SU-DHL-6 (cell line): ENCODE data around the gene DUSP22.

Source experiments
- H2AFZ ChIP-seq: fragments of 200-600 bp; sonication (generic); 2 replicates; pipeline ENCODE4 v1.6.1; 2014; ENCODE audit warnings: low read depth, mild to moderate bottlenecking, moderate library complexity, mixed read lengths, antibody characterized with exemption, low read length; ENCODE audit not compliant: severe bottlenecking
- H3F3A ChIP-seq: fragments of 200-600 bp; shearing (Covaris generic); 2 replicates; pipeline ENCODE4 v1.6.0; 2016; ENCODE audit warnings: antibody characterized with exemption, mild to moderate bottlenecking; ENCODE audit not compliant: insufficient read depth
- H3K27ac ChIP-seq: fragments of 200-600 bp; sonication (generic); 2 replicates; pipeline ENCODE4 v1.5.1; 2016; ENCODE audit warnings: low read depth, mild to moderate bottlenecking, low read length, moderate library complexity, mixed read lengths
- H3K27me3 ChIP-seq: fragments of 200-600 bp; sonication (generic), shearing (Covaris generic); 2 replicates; pipeline ENCODE4 v1.6.0; 2014; ENCODE audit warnings: mild to moderate bottlenecking, low read length
- H3K36me3 ChIP-seq: fragments of 200-600 bp; sonication (generic); 2 replicates; pipeline ENCODE4 v1.6.1; 2014; ENCODE audit warnings: mild to moderate bottlenecking, low read length, mixed read lengths
- H3K4me2 ChIP-seq: fragments of 300-600, 200-600 bp; shearing (Covaris generic), sonication (generic); 2 replicates; pipeline ENCODE4 v1.6.0; 2014; ENCODE audit warnings: low read length, low read depth, mild to moderate bottlenecking; ENCODE audit not compliant: poor library complexity, severe bottlenecking
- H3K4me3 ChIP-seq: fragments of 200-600 bp; sonication (generic); 2 replicates; pipeline ENCODE4 v1.5.1; 2014; ENCODE audit warnings: antibody characterized with exemption, low read length, mild to moderate bottlenecking, mixed read lengths; ENCODE audit not compliant: insufficient read depth, poor library complexity, severe bottlenecking
- H3K79me2 ChIP-seq: fragments of 200-600 bp; sonication (generic); 2 replicates; pipeline ENCODE4 v1.6.1; 2014; ENCODE audit warnings: mild to moderate bottlenecking, low read length, moderate library complexity; ENCODE audit not compliant: insufficient read depth
- H3K9ac ChIP-seq: fragments of 200-600 bp; sonication (generic); 2 replicates; pipeline ENCODE4 v1.7.0; 2014; ENCODE audit warnings: mild to moderate bottlenecking, low read length
- H3K9me2 ChIP-seq: fragments of 200-600 bp; sonication (generic); replicated peaks from 2 replicates; pipeline ENCODE4 v1.6.1; 2014; ENCODE audit warnings: low read length; ENCODE audit not compliant: insufficient read depth
- H3K9me3 ChIP-seq: fragments of 200-600 bp; sonication (generic); 2 replicates; pipeline ENCODE4 v1.6.1; 2014; ENCODE audit warnings: low read length, mixed read lengths; ENCODE audit not compliant: insufficient read depth
- H4K20me1 ChIP-seq: fragments of 200-600 bp; sonication (generic); 2 replicates; pipeline ENCODE4 v1.6.1; 2014; ENCODE audit warnings: low read depth, mild to moderate bottlenecking, antibody characterized with exemption, low read length, moderate library complexity, mixed read lengths
- CTCF ChIP-seq: fragments of 200-600 bp; sonication (generic); IDR thresholded peaks from one replicate; pipeline ENCODE4 v1.5.1; 2017; ENCODE audit warnings: antibody characterized with exemption, mild to moderate bottlenecking, low read length, moderate library complexity; ENCODE audit not compliant: insufficient read depth, poor library complexity, severe bottlenecking
- EZH2phosphoT487 ChIP-seq: fragments of 200-600 bp; sonication (generic), shearing (Covaris generic); conservative IDR thresholded peaks from 2 replicates; pipeline ENCODE4 v1.6.1; 2018; ENCODE audit warnings: mild to moderate bottlenecking, antibody characterized with exemption, low read length, moderate library complexity, mixed read lengths

Gene DUSP22

DNA sequence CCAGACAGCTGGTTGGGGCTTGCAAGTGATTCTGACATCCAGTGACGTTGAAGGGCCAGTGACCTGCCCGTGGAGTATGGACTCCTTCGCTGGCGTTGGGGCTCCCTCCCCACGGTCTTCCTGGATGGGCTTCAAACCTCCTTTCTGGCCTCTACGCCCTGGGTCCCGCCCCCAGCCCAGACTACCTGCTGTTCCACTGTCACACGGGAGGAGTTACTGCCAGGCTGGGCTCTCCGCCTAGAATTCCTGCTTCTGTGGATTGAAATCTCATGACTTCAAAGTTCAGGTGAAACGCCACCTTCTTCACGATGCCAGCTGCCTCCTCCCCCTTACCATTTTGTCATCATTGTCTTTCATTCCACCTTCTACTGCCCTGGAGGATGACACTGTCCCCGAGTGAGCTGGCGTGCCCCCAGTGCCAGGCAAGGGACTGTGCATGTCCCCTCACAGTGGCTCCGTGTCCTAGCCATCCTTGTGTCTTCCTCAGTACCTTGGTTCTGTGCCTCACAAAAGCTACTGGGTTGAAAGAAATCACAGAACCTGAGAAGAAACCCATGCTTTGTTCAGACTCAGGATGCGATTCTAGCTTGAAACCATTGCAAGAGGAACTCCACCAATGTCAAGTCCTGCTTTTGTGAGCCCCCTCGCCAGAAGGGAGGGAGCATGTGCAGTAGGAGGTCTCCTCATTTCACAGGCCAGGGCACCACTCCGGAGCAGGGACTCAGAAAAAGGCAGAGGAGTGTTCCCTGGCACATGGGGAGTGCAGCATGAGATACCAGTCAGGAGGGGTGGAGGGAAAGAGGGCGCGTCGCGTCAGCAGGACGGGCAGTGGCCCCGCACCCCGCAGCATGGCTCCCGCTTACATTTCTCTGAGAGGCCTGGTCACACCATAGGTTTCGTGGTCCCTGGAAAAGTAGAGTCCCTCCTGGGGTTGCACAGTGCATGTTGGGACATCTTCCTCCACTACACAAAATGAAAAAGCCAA, 88.2 kb downstream of the DUSP22 start:
- Histone ChIP-seq H4K20me1 (no peaks in the 10 kb centered on the region), H3K27me3 (no peaks in the 10 kb centered on the region), H3F3A (peaks cover 29% of the 10 kb centered on the region), H3K9me3 (no peaks in the 10 kb centered on the region), H3K36me3 (no peaks in the 10 kb centered on the region), H3K27ac (no peak overlapping the region), H2AFZ (no peak overlapping the region), H3K79me2 (no peaks in the 10 kb centered on the region), H3K4me3 (no peak overlapping the region), H3K9me2 (no peaks in the 10 kb centered on the region), H3K9ac (no peak overlapping the region), H3K4me2 (no peak overlapping the region)
- TF ChIP-seq CTCF (no peak), EZH2phosphoT487 (no peak)

GRCh38 chr6:381742-382461, 89.6 kb downstream of the DUSP22 start:
- H3K9ac ChIP-seq: no peak overlapping the region
- H3K79me2 ChIP-seq: no peaks in the 10 kb centered on the region
- TF ChIP-seq EZH2phosphoT487 (no peak), CTCF (no peak)
- H3K36me3 ChIP-seq: no peaks in the 10 kb centered on the region
- H3K27ac ChIP-seq: no peak overlapping the region
- no peak overlapping the region for H2AFZ ChIP-seq
- no peak overlapping the region for H3K4me3 ChIP-seq
- H3K4me2 ChIP-seq: no peak overlapping the region
- no peaks in the 10 kb centered on the region for H3K9me2 ChIP-seq
- H3F3A ChIP-seq: peaks cover 20% of the 10 kb centered on the region
- no peaks in the 10 kb centered on the region for H3K9me3 ChIP-seq
- no peaks in the 10 kb centered on the region for H3K27me3 ChIP-seq
- no peaks in the 10 kb centered on the region for H4K20me1 ChIP-seq

DNA sequence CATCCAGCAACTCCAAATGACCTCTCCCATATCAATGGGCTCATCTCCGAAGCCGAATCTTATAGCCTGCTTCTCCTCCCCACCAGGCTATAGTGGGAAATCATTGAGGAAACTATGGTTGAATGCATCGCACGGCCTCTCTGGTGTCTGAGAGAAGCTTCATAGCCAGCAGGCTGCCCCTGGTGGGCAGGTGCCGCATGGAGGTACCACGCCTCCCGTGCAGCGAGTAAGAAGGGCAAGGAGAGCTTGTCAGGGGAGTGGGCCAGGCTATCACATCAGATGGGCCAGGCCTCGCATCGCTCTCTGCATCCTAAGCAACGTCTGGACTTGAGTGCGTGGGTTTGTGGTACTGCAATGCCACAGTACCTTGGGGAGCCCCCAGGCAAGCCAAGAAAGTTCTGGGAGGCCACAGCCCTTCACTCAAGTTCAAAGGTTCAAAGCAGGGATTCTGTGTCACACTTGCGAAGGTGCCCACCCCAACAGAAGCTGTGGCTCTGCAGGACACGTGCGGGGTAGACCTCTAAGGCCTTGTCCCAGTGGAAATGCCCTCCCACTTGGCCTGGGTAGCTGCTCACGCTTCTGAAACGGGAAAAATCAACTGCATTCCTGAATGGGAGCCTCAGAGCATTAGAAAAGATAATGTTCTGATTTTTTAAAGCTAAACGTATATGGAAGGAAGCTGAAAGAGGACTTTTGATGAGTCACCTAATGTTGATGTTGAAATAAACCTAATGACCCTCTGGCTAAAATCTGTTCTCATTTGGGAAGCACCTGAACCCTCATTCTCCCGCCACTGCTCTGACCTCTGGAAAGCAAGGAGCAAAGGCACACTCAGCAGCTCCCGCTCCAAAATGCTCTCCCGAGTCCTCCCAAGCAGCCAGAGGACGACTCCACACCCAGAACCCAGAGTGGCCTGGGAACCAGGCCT, 90.9 kb downstream of the DUSP22 start:
- H3K36me3 ChIP-seq: no peaks in the 10 kb centered on the region

More for the DNA sequence above, 90.9 kb downstream of the DUSP22 start:
- H3K4me3 ChIP-seq: no peak overlapping the region
- TF ChIP-seq CTCF: no peak
- no peak for TF ChIP-seq EZH2phosphoT487
- no peaks in the 10 kb centered on the region for H3K9me2 ChIP-seq
- no peaks in the 10 kb centered on the region for H3K9me3 ChIP-seq
- H3K4me2 ChIP-seq: no peak overlapping the region
- no peaks in the 10 kb centered on the region for H4K20me1 ChIP-seq
- H2AFZ ChIP-seq: no peak overlapping the region
- H3F3A ChIP-seq: peaks cover 7% of the 10 kb centered on the region
- H3K27ac ChIP-seq: no peak overlapping the region
- H3K9ac ChIP-seq: no peak overlapping the region
- no peaks in the 10 kb centered on the region for H3K79me2 ChIP-seq
- H3K27me3 ChIP-seq: no peaks in the 10 kb centered on the region
